Stomach smooth muscle (tissue), 2 donors: Measurements from ENCODE around the gene RPL19.

ENCODE experiments used
- H3K27ac ChIP-seq: one replicate; pipeline ENCODE4 v1.7.0; 2013; ENCODE audit warnings: mild to moderate bottlenecking, low read length, inconsistent platforms
- H3K27me3 ChIP-seq, 2 donors: one replicate each; pipeline ENCODE4 v1.7.0; 2013; ENCODE audit warnings: low read length in 2 of 2; ENCODE audit not compliant: insufficient read depth in 2 of 2, control insufficient read depth in 1 of 2
- H3K36me3 ChIP-seq, 2 donors: one replicate each; pipeline ENCODE4 v1.7.0; 2013; ENCODE audit warnings: low read length in 2 of 2; ENCODE audit not compliant: control insufficient read depth in 2 of 2, insufficient read depth in 2 of 2
- H3K4me1 ChIP-seq: one replicate; pipeline ENCODE4 v1.7.0; 2013; ENCODE audit warnings: low read length; ENCODE audit not compliant: control insufficient read depth, insufficient read depth
- H3K4me3 ChIP-seq, 2 donors: one replicate each; pipeline ENCODE4 v1.7.0; 2013; ENCODE audit warnings: low read length in 2 of 2
- H3K9ac ChIP-seq, 2 donors: one replicate each; pipeline ENCODE4 v1.7.0; 2013; ENCODE audit warnings: low read length in 2 of 2, mild to moderate bottlenecking in 1 of 2
- H3K9me3 ChIP-seq, 2 donors: one replicate each; pipeline ENCODE4 v1.7.0; 2013; ENCODE audit warnings: low read length in 2 of 2; ENCODE audit not compliant: control insufficient read depth in 2 of 2
- donor health status: healthy.
- donor health status: Pancreatic carcinoma.

The RPL19 gene

DNA sequence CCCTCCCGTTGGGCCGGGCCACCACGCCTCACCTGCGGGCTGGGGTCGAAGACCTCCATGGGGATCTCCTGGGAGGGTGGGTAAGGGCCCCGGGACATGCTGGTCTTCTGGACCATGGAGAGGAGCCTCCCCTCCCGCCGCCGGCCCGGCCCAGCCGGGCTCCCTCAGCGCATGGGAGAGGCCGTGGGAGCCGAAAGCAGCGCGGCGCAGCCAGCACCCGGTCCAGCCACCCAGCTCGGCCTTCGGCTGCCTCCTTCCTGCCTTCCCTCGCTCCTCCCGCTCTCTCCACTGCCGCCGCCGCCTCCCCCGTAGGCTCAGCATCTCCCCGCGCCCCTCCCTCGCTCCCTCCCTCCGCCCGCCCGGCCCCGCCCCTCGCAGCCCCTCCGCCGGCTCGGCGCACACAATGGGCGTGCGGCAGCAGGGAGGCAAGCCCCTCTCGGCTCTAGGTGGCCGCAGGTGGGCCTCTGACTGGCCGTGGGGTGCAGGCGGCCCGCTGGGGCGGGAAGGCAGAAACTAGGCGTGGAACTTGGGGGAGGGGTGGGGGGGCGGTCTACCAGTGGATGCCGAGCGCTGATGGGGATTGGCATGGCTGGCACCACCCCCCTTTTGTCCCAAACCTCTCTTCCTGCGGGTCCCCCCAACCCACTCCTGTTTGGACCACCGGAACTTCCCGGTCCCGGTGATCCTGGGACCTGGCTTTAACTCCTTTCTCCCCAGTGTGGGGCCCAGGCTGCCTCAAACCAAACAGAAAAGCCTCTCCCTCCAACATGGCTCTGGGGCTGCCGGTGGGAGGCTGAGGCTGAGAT, 2.5 kb upstream of the RPL19 start, which contains the start of gene CACNB1:
Gene CACNB1 (minus strand): TSS at position 290 of the 806 bp plus-strand sequence. CDS start 174 bp downstream, at position 116.
- H3K27me3 ChIP-seq = no peaks in the 10 kb centered on the region
- peaks cover 15 to 16% of the 10 kb centered on the region in 2 donors for H3K36me3 ChIP-seq
- H3K4me1 ChIP-seq = peaks cover 56% of the 10 kb centered on the region
- peak within 1 kb of the TSS; percentile 54 to 72 for H3K9ac ChIP-seq
- no peaks in the 10 kb centered on the region for H3K9me3 ChIP-seq
- peak within 1 kb of the TSS; percentile 67 for H3K27ac ChIP-seq
- peak within 1 kb of the TSS; percentile 65 to 77 for H3K4me3 ChIP-seq

DNA sequence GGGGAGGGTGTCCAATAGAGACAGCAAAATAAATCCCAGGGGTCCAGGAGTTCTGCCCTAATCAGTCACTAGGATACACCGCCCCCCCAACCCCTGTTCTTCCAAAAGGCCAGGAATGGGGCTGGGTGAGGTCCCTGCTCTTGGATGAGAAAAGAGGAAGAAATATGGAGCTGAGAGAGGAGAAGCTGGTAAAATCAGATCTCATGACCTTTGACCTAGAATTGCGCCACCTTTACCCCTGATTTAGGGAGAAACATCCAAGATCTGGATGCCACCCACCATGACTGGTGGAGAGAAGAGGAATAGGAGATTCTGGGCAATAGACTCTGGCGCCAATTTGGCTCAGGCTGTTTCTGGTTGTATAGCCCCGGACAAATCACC, 1.9 kb upstream of the RPL19 start:
- Histone ChIP-seq H3K9me3 (no peaks in the 10 kb centered on the region), H3K4me3 (peak overlapping the region in 1 of 2 donors; percentile 77), H3K36me3 (peaks cover 17 to 19% of the 10 kb centered on the region in 2 donors), H3K9ac (no peak overlapping the region), H3K4me1 (peaks cover 57% of the 10 kb centered on the region), H3K27me3 (no peaks in the 10 kb centered on the region), H3K27ac (peak overlapping the region; percentile 67)

GRCh38 chr17:39199820-39200069, 338 bp upstream of the RPL19 start:
- peak overlapping the region; percentile 98 for H3K27ac ChIP-seq
- H3K9me3 ChIP-seq = no peaks in the 10 kb centered on the region
- H3K9ac ChIP-seq = peak overlapping the region; percentile 79 to 98
- no peaks in the 10 kb centered on the region for H3K27me3 ChIP-seq
- peaks cover 50% of the 10 kb centered on the region for H3K4me1 ChIP-seq
- peak overlapping the region; percentile 65 to 97 for H3K4me3 ChIP-seq
- peaks cover 27 to 28% of the 10 kb centered on the region in 2 donors for H3K36me3 ChIP-seq

DNA sequence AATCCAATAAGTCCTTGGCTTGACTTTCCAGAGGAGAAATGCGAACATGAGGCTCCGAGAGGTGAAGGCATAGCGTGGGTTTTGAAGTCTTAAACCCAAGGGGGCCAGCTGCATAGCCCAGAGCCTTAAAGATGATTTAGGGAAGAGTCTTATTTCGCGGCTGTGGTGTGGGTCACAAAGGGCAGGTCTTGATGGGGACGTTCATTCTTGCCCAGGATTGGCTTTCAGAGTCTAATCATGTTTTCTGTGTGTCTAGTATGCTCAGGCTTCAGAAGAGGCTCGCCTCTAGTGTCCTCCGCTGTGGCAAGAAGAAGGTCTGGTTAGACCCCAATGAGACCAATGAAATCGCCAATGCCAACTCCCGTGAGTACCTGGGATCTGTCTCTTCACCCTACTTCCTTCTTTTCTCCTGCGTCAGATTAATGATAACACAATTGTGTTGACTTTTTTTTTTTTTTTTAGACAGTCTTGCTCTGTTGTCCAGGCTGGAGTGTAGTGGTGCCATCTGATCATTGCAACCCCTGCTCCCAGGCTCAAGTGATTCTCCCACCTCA, 951 bp downstream of the RPL19 start:
- H3K36me3 ChIP-seq = peaks cover 30 to 31% of the 10 kb centered on the region in 2 donors

GRCh38 chr17:39204245-39204644, 4.2 kb downstream of the RPL19 start:
- H3K9ac ChIP-seq = no peak overlapping the region
- H3K27me3 ChIP-seq = no peaks in the 10 kb centered on the region
- no peak overlapping the region for H3K27ac ChIP-seq
- H3K4me1 ChIP-seq = peaks cover 28% of the 10 kb centered on the region
- H3K36me3 ChIP-seq = peaks cover 30 to 31% of the 10 kb centered on the region in 2 donors
- H3K4me3 ChIP-seq = no peak overlapping the region
- no peaks in the 10 kb centered on the region for H3K9me3 ChIP-seq

More for the DNA sequence above, 951 bp downstream of the RPL19 start:
- Histone ChIP-seq H3K4me1 (peaks cover 38% of the 10 kb centered on the region), H3K4me3 (peak overlapping the region; percentile 65 to 97), H3K9me3 (no peaks in the 10 kb centered on the region), H3K9ac (peak overlapping the region; percentile 79 to 98), H3K27ac (peak overlapping the region; percentile 98), H3K27me3 (no peaks in the 10 kb centered on the region)

- Histone ChIP-seq H3K9ac (no peak overlapping the region), H3K27me3 (no peaks in the 10 kb centered on the region), H3K27ac (no peak overlapping the region), H3K4me3 (no peak overlapping the region), H3K36me3 (peaks cover 30 to 31% of the 10 kb centered on the region in 2 donors), H3K9me3 (no peaks in the 10 kb centered on the region), H3K4me1 (peaks cover 37% of the 10 kb centered on the region)
Measured at GRCh38 chr17:39205112-39205526, 5.0 kb downstream of the RPL19 start.

GRCh38 chr17:39208136-39208535, 8.1 kb downstream of the RPL19 start:
- Histone ChIP-seq H3K4me1 (peaks cover 22% of the 10 kb centered on the region), H3K4me3 (no peak overlapping the region), H3K9me3 (no peaks in the 10 kb centered on the region), H3K27ac (no peak overlapping the region), H3K36me3 (peaks cover 15 to 17% of the 10 kb centered on the region in 2 donors), H3K27me3 (no peaks in the 10 kb centered on the region), H3K9ac (no peak overlapping the region)

- Histone ChIP-seq H3K27me3 (no peaks in the 10 kb centered on the region), H3K36me3 (peaks cover 9 to 10% of the 10 kb centered on the region in 2 donors), H3K4me3 (peak overlapping the region; percentile 59 to 72), H3K27ac (no peak overlapping the region), H3K4me1 (peaks cover 22% of the 10 kb centered on the region), H3K9me3 (no peaks in the 10 kb centered on the region), H3K9ac (no peak overlapping the region)
Measured at GRCh38 chr17:39208893-39209292, 8.8 kb downstream of the RPL19 start.

DNA sequence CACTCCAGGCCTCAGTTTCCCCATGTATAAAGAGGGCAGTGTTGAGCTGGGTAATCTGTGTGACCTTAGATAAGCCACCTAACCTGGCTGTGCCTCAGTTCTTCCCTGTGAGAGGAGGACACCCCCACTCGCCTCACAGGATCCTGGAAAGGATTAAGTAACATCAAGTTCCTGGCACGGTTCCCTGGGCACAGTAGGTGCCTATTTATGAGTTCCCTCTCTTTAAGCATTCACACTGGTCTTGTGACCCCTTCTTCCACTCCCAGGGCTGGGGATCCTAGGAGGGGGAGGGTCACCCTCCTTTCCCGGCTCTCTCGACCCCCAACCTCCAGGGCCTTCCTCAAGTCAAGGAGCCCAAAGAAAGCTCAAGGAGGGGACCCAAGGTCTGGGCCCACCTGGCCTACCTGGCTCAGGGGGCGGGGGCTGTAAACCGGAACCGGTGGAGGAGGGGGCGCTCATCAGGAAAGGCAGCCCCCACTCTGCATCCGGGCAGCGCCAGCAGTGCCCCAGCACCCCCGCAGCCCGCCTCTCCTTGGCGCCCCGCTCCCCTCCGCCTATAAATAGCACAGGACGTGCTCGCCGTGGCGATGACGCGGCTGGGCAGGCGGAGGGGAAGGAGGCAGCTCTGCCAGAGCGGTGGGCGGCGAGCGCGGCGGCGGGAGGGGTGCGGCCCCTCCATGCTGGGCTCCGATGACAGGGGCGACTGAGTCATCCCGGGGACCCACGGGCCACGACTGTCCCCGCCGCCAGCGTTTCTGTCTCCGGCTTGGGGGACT, 9.4 kb downstream of the RPL19 start:
- H3K9ac ChIP-seq = peak overlapping the region; percentile 39 to 58
- H3K36me3 ChIP-seq = peaks cover 3 to 4% of the 10 kb centered on the region in 2 donors
- no peaks in the 10 kb centered on the region for H3K27me3 ChIP-seq
- H3K27ac ChIP-seq = no peak overlapping the region
- no peaks in the 10 kb centered on the region for H3K9me3 ChIP-seq
- peak overlapping the region; percentile 59 to 72 for H3K4me3 ChIP-seq
- H3K4me1 ChIP-seq = peaks cover 22% of the 10 kb centered on the region

- Histone ChIP-seq H3K27me3 (peaks cover 0 to 3% of the 10 kb centered on the region in 2 donors), H3K36me3 (peaks cover under 1 to 1% of the 10 kb centered on the region in 2 donors), H3K9me3 (no peaks in the 10 kb centered on the region), H3K4me3 (peak overlapping the region; percentile 49 to 72), H3K27ac (no peak overlapping the region), H3K9ac (peak overlapping the region; percentile 39 to 58), H3K4me1 (peaks cover 22% of the 10 kb centered on the region)
Measured at GRCh38 chr17:39210093-39210434, 10.0 kb downstream of the RPL19 start.
